SU-DHL-6 (cell line): ENCODE data around the gene CD244.

ENCODE experiments used
- CTCF ChIP-seq: fragments of 200-600 bp; sonication (generic); IDR thresholded peaks from one replicate; pipeline ENCODE4 v1.5.1; 2017; ENCODE audit warnings: antibody characterized with exemption, mild to moderate bottlenecking, low read length, moderate library complexity; ENCODE audit not compliant: insufficient read depth, poor library complexity, severe bottlenecking
- EZH2phosphoT487 ChIP-seq: fragments of 200-600 bp; sonication (generic), shearing (Covaris generic); conservative IDR thresholded peaks from 2 replicates; pipeline ENCODE4 v1.6.1; 2018; ENCODE audit warnings: mild to moderate bottlenecking, antibody characterized with exemption, low read length, moderate library complexity, mixed read lengths

DNA sequence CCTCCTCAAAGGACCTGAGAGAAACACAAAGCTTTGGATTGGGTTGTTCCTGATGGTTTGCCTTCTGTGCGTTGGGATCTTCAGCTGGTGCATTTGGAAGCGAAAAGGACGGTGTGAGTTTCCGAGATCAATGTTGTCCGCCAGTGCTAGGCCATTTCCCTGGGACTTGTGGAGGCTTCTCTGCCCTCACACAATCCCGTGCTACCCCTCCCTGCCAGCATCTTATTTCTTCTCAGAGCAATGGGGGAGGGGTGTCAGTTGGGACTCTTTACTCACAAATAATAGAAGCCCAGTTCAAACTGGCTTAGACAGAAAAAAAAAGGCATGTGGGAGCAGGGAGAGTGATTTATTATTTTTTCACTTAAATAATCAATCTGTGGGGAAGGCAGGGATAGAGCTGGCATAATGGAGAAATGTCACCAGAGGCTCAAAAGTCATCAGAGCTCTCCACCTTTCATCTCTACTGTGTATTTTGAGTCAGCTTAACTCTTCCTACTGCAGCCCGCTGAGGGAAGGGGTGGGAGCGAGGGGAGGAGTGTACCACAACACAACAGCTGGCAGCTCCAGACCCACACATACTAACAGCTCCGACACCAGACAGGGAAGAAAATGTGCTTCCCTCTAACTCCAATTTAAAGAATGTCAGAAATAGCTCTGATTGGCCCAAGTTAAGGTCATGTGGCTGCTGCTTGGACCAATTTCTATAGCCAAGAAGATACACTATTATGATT is 44.3 kb downstream of the CD244 start:
- TF ChIP-seq CTCF = no peak
- TF ChIP-seq EZH2phosphoT487 = no peak
